Panc1 (cell line): ENCODE measurements around the gene GUCY1A2. TPM values are rescaled to one million over a fixed set of nuclear protein-coding genes. Genes with fewer than 3 reads are reported as not detected.

Experiments used
- ATAC-seq: fragments of 200-7000 bp; cut with Tn5 transposase; 2 replicates; pipeline ENCODE4 v1.9.1; 2020; ENCODE audit warnings: mild to moderate bottlenecking, moderate library complexity
- BruUV-seq: library from RNA; stranded (reverse); fragments of 400-500 nt; replicated peaks from 2 replicates; lab custom pipeline; 2021; lab: Mats Ljungman, UMichigan
- CTCF ChIA-PET: fragments of 300-600 bp; sonication (Branson Sonifier 250); formaldehyde crosslinking; loops from one replicate; lab custom pipeline; 2022; ENCODE audit warnings: antibody characterized with exemption; lab: Charles Lee
- POLR2A ChIA-PET: fragments of 300-600 bp; sonication (Branson Sonifier 250); formaldehyde crosslinking; loops from one replicate; lab custom pipeline; 2022; ENCODE audit warnings: antibody characterized with exemption; lab: Charles Lee
- DNase-seq: peaks from one replicate; pipeline ENCODE4 v3.0.0-alpha.2; 2010; ENCODE audit warnings: low read depth, low spot score
- H3K27ac ChIP-seq: 2 replicates; pipeline ENCODE4 v1.5.1; 2011; ENCODE audit warnings: mild to moderate bottlenecking, low read length, inconsistent platforms
- H3K27me3 ChIP-seq: fragments of 200-500 bp; sonication (Bioruptor generic); 2 replicates; pipeline ENCODE4 v1.6.0; 2014; ENCODE audit warnings: low read length, inconsistent platforms; ENCODE audit not compliant: control insufficient read depth, insufficient read depth
- H3K36me3 ChIP-seq: fragments of 200-500 bp; sonication (Bioruptor generic); 2 replicates; pipeline ENCODE4 v1.5.1; 2014; ENCODE audit warnings: inconsistent platforms, mild to moderate bottlenecking, low read length, moderate library complexity; ENCODE audit not compliant: control insufficient read depth, insufficient read depth
- H3K4me1 ChIP-seq: 2 replicates; pipeline ENCODE4 v1.5.1; 2011; ENCODE audit warnings: inconsistent platforms, mild to moderate bottlenecking, low read length, moderate library complexity; ENCODE audit not compliant: control insufficient read depth, insufficient read depth
- H3K4me3 ChIP-seq, 2 experiments: 2 replicates each; pipeline ENCODE4 v1.5.1; 2011 to 2012; ENCODE audit warnings: low read depth in 2 of 2, low read length in 2 of 2, mild to moderate bottlenecking in 2 of 2, inconsistent platforms in 1 of 2, moderate library complexity in 1 of 2
- H3K9me3 ChIP-seq: fragments of 200-500 bp; sonication (Bioruptor generic); 2 replicates; pipeline ENCODE4 v1.5.1; 2014; ENCODE audit warnings: low read depth, mild to moderate bottlenecking, inconsistent platforms, low read length, moderate library complexity; ENCODE audit not compliant: control insufficient read depth, insufficient read depth
- POLR2AphosphoS5 ChIP-seq: IDR thresholded peaks from 2 replicates; pipeline ENCODE4 v1.6.1; 2012; ENCODE audit warnings: mild to moderate bottlenecking, low read depth, low read length, moderate library complexity
- SIN3A ChIP-seq: IDR thresholded peaks from 2 replicates; pipeline ENCODE4 v1.6.1; 2012; ENCODE audit warnings: low read depth, mild to moderate bottlenecking, low read length, moderate library complexity, borderline replicate concordance; ENCODE audit not compliant: insufficient read depth
- in situ Hi-C: cut with HindIII; loops from 2 replicates; pipeline ENCODE4 v1.10.0; 2016; ENCODE audit warnings: low sequenced_read_pairs, low pct_unique_long_range_greater_than_20kb
- intact Hi-C: fragments of 100-400 bp; cut with micrococcal nuclease; formaldehyde crosslinking; loops from one replicate; pipeline ENCODE4 v1.10.0; 2022; ENCODE audit not compliant: unreplicated experiment
- total RNA-seq: library from RNA; stranded (reverse); gene quantifications from one replicate; pipeline ENCODE4 v1.2.1, GENCODE V29; 2021; ENCODE audit not compliant: unreplicated experiment
- TF ChIP-seq, protein P1 (sequence below): fragments of 450-650 bp; IDR thresholded peaks from 2 replicates; pipeline ENCODE4 v1.5.1; 2017; ENCODE audit warnings: mild to moderate bottlenecking
- TF ChIP-seq, protein P2 (sequence below), 2 experiments: IDR thresholded peaks; 2 replicates each; pipeline ENCODE4 v1.6.1; 2011 to 2012; ENCODE audit warnings: low read depth in 2 of 2, control low read depth in 1 of 2, low read length in 1 of 2, mild to moderate bottlenecking in 1 of 2, moderate library complexity in 1 of 2; ENCODE audit not compliant: insufficient read depth in 1 of 2

GUCY1A2 gene
- total RNA-seq, 1 experiment from 2014 or later = 1.9 TPM

DNA sequence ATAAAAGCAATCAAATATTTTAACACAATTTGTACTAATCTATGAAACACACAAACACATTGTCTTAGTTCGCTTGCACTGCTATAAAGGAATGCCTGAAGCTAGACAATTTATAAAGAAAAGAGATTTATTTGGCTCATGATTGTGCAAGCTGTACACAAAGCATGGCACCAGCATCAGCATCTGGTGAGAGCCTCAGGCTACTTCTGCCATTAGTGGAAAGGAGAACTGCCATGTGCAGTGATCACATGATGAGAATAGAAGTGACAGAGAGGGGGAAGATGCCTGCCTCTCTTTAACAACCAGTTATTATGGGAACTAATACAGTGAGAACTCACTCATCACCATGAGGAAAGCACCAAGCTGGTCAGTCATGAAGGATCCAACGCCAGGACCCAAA, 105.1 kb downstream of the GUCY1A2 start:
- in situ Hi-C loops (no loop called here), intact Hi-C loops (no loop called here)
- CTCF ChIA-PET = no interaction called here
- DNase-seq (no peak), ATAC-seq (no peak)
- H3K36me3 ChIP-seq = no peaks in the 10 kb centered on the region
- H3K9me3 ChIP-seq = 0 out of 2 replicates have a peak, but pooled peaks cover 2% of the 10 kb centered on the region
- no peaks in the 10 kb centered on the region for H3K4me1 ChIP-seq
- H3K27me3 ChIP-seq = no peaks in the 10 kb centered on the region
- POLR2A ChIA-PET = no interaction called here
- no TSS peak for BruUV-seq
- TF ChIP-seq, protein P1, sequence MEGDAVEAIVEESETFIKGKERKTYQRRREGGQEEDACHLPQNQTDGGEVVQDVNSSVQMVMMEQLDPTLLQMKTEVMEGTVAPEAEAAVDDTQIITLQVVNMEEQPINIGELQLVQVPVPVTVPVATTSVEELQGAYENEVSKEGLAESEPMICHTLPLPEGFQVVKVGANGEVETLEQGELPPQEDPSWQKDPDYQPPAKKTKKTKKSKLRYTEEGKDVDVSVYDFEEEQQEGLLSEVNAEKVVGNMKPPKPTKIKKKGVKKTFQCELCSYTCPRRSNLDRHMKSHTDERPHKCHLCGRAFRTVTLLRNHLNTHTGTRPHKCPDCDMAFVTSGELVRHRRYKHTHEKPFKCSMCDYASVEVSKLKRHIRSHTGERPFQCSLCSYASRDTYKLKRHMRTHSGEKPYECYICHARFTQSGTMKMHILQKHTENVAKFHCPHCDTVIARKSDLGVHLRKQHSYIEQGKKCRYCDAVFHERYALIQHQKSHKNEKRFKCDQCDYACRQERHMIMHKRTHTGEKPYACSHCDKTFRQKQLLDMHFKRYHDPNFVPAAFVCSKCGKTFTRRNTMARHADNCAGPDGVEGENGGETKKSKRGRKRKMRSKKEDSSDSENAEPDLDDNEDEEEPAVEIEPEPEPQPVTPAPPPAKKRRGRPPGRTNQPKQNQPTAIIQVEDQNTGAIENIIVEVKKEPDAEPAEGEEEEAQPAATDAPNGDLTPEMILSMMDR = no peak
- TF ChIP-seq SIN3A = no peak
- TF ChIP-seq, protein P2, sequence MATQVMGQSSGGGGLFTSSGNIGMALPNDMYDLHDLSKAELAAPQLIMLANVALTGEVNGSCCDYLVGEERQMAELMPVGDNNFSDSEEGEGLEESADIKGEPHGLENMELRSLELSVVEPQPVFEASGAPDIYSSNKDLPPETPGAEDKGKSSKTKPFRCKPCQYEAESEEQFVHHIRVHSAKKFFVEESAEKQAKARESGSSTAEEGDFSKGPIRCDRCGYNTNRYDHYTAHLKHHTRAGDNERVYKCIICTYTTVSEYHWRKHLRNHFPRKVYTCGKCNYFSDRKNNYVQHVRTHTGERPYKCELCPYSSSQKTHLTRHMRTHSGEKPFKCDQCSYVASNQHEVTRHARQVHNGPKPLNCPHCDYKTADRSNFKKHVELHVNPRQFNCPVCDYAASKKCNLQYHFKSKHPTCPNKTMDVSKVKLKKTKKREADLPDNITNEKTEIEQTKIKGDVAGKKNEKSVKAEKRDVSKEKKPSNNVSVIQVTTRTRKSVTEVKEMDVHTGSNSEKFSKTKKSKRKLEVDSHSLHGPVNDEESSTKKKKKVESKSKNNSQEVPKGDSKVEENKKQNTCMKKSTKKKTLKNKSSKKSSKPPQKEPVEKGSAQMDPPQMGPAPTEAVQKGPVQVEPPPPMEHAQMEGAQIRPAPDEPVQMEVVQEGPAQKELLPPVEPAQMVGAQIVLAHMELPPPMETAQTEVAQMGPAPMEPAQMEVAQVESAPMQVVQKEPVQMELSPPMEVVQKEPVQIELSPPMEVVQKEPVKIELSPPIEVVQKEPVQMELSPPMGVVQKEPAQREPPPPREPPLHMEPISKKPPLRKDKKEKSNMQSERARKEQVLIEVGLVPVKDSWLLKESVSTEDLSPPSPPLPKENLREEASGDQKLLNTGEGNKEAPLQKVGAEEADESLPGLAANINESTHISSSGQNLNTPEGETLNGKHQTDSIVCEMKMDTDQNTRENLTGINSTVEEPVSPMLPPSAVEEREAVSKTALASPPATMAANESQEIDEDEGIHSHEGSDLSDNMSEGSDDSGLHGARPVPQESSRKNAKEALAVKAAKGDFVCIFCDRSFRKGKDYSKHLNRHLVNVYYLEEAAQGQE (IDR thresholded peaks at IDR 0.05; ENCODE audit: insufficient read depth in 1 of 2, low read depth in 2 of 2, low read length in 1 of 2) = no peak
- no peak for TF ChIP-seq POLR2AphosphoS5
- H3K27ac ChIP-seq = no peak overlapping the region
- H3K4me3 ChIP-seq = no peak overlapping the region

DNA sequence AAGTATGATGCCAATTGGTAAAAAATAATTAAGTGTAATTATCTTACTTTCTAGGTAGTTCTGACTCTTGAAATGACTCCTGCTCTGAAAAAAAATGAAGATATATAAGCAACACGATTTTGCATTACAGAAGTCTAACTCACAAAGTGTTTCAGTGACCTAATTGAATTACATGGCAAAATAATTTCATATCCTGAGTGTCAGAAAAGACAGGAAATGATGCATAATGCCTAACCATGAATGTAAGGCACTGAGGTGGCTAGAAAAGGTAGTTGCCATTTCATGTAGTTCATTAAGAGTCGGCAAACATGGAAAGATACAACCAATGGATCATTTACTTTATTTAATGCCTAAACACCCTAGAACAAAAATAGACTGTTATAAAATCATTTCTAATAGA, 113.5 kb downstream of the GUCY1A2 start:
- no peak overlapping the region for H3K27ac ChIP-seq
- H3K4me1 ChIP-seq = no peaks in the 10 kb centered on the region
- no peak overlapping the region for H3K4me3 ChIP-seq
- intact Hi-C loops = no loop called here
- H3K36me3 ChIP-seq = no peaks in the 10 kb centered on the region
- BruUV-seq = no TSS peak
- in situ Hi-C loops = no loop called here
- ATAC-seq (no peak), DNase-seq (no peak)
- H3K27me3 ChIP-seq = no peaks in the 10 kb centered on the region
- no peaks in the 10 kb centered on the region for H3K9me3 ChIP-seq
- ChIA-PET POLR2A (no interaction called here), CTCF (no interaction called here)
- TF ChIP-seq POLR2AphosphoS5 (no peak), SIN3A (no peak)
- TF ChIP-seq, protein P1 = no peak
- TF ChIP-seq, protein P2 (IDR thresholded peaks at IDR 0.05; ENCODE audit: insufficient read depth in 1 of 2, low read depth in 2 of 2, low read length in 1 of 2) = no peak
